NK-92 treated with Interleukin-12 subunit alpha and Interleukin-12 subunit beta, amount 100 ng/mL, for 24 hours (cell line): ENCODE measurements around the gene TMEM178B.
"Not testable (repeated sequence)": the region's sequence is repeated elsewhere in the genome, so short reads cannot be mapped to it uniquely, and the experiment has no call there.

ENCODE experiments used
- DNase-seq: peaks from one replicate; lab custom pipeline; 2025; lab: John Stamatoyannopoulos, UW

Gene TMEM178B

DNA sequence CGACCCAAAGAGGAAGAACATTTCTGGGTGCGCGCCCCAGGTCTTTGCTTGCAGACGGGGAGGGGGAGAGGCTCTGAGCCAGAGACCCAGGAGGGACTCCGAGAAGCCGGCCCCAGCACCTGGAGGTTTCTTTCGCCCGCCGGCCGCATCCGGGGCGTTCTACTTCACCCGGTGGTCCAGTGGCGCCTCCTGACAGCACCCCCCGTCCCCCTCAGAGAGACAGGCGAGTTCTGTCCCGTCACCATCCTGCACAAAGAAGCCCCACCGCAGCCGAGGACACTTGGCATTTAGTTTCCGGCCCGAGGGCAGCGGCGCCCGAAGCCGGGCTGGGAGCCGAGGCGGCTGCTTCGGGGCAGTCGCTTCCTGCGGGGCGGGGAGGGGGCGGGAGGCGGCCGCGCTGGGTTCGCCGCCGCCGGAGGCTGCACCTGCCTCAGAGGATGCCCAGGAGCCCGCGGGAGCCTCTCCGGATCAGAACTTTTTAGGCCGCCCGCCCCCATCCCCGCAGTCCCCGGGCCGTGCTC, at the start of gene TMEM178B:
Gene TMEM178B, plus strand, starts transcription at position 424 of the 521 bp plus-strand sequence.
- DNase-seq, result no peak

DNA sequence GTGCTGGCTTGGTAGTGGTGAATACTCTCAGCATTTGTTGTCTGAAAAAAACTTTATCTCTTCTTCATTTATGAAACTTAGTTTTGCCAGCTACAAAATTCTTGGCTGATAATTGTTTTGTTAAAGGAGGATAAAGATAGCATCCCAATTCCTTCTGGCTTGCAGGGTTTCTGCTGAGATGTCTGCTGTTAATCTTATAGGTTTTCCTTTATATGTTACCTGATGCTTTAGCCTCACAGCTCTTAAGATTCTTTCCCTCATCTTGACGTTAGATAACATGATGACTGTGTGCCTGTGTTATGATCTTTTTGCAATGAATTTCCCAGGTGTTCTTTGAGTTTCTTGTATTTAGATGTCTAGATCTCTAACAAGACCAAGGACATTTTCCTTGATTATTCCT, 49.2 kb upstream of the TMEM178B start:
- no peak for DNase-seq

DNA sequence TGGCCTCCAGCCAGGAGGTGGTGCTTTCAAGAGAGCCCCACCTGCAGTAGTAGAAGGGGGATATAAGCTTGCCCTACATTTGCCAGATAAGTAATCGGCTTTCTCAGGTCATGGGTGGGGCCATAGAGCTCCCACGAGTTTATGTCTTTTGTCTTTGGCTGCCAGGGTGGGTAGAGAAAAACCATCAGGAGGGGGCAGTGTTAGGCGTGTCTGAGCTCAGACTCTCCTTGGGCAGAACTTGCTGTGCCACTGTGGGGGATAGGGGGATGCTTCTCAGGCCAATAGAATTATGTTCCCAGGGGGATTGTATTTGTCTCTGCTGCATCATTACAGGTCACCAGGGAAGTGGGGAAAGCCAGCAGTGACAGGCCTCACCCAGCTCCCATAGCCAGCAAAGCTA, 46.8 kb upstream of the TMEM178B start:
- no peak for DNase-seq

DNA sequence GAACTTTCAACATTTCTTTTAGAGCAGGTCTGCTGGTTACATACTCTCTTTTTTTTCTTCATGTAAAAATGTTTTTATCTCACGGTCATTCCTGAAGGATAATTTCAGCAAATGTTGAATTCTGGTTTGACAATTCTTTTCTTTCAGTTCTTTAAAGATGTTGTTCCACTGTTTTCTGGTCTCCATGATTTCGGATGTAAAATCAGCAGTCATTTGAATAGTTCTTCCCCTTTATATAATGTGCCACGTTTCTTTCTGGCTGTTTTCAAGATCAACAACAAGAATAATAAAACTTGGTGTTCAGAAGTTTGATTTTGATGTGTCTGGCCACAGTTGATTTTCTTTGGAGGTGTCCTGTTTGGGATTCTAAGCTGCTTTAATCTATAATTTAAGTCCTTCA, 45.1 kb upstream of the TMEM178B start:
- DNase-seq, result no peak

DNA sequence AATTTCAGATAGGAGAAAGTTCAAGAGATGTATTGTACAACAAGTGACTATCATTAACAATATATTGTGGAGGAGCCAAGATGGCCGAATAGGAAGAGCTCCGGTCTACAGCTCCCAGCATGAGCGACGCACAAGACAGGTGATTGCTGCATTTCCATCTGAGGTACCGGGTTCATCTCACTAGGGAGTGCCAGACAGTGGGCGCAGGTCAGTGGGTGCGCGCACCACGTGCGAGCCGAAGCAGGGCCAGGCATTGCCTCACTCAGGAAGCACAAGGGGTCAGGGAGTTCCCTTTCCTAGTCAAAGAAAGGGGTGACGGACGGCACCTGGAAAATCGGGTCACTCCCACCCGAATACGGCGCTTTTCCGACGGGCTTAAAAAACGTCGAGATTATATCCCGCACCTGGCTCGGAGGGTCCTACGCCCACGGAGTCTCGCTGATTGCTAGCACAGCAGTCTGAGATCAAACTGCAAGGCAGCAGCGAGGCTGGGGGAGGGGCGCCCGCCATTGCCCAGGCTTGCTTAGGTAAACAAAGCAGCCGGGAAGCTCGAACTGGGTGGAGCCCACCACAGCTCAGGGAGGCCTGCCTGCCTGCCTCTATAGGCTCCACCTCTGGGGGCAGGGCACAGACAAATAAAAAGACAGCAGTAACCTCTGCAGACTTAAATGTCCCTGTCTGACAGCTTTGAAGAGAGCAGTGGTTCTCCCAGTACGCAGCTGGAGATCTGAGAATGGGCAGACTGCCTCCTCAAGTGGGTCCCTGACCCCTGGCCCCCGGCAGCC, 41.1 kb upstream of the TMEM178B start:
- not testable (repeated sequence) for DNase-seq

- not testable (repeated sequence) for DNase-seq
Measured at GRCh38 chr7:141038100-141038499, 35.8 kb upstream of the TMEM178B start.

DNA sequence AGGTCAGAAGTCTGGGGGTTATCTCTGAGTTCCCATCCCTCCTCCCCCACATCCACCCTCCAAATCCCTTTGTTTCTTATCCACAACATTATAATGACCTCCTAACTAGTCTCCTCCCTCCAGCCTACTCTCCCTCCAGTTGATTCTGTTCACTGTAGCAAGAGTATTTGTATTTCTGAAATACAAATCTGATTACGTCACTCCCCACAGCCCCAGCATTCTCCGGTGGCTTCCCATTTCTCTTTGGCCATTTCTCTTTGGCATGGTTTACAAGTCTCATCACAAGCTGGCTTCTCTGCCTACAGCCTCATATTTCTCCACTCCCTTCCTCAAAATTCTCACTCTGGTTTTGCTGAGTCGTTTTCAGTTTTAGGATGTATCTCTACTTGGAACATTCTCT, 34.5 kb upstream of the TMEM178B start:
- no peak for DNase-seq

GRCh38 chr7:141042222-141043193, 31.4 kb upstream of the TMEM178B start:
- DNase-seq, result no peak

DNA sequence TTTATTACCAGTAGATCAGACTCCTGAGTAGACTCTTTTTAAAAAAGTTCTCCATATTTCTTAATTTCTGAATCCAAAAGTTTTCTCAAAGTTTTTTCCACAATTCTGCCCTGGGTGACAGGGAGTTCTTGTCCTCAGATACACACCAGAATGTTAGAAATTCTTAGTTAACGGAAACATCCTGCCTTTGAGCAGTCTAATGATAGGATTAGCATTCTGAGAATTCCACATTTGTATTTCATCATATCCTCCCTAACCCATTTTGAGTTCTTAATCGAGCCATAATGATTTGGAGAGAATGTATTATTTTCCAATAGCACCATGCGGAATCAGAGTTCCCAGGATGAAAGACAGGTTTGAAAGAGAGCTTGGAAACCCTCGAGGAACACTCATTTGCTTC, 30.2 kb upstream of the TMEM178B start:
- DNase-seq, result no peak

- no peak for DNase-seq
Measured at GRCh38 chr7:141045126-141045841, 28.6 kb upstream of the TMEM178B start.

- no peak for DNase-seq
Measured at GRCh38 chr7:141045842-141046620, 27.8 kb upstream of the TMEM178B start.

- DNase-seq, result no peak
Measured at GRCh38 chr7:141053626-141054025, 20.2 kb upstream of the TMEM178B start.

DNA sequence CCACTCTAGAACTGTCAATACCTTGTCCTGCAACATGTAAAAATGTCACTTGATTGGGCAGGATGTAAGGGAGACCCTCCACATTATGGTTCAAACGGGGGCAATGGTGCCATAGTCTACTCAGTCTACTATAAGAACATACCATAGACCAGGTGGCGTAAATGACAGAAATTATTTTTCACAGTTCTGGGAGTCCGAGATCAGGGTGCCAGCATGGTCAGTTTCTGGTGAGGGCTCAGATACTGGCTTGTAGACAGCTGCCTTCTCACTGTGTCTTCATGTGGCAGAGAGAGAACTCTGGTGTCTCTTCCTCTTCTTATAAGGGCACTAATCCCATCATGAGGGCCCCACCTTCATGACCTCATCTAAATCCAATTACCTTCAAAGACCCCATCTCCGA, 18.7 kb upstream of the TMEM178B start:
- no peak for DNase-seq

GRCh38 chr7:141057788-141058187, 16.1 kb upstream of the TMEM178B start:
- no peak for DNase-seq

DNA sequence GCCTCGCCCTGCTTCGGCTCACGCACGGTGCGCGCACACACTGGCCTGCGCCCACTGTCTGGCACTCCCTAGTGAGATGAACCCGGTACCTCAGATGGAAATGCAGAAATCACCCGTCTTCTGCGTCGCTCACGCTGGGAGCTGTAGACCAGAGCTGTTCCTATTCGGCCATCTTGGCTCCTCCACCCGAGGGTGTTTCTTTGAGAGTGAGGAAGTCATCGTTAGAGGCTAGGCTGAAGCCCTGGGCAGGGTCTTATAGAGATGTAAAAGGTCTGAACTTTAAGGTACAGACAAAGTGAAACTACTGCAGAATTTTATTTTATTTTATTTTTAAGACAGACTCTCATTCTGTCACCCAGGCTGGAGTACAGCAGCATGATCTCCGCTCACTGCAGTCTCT, 6.0 kb upstream of the TMEM178B start:
- not testable (repeated sequence) for DNase-seq

DNA sequence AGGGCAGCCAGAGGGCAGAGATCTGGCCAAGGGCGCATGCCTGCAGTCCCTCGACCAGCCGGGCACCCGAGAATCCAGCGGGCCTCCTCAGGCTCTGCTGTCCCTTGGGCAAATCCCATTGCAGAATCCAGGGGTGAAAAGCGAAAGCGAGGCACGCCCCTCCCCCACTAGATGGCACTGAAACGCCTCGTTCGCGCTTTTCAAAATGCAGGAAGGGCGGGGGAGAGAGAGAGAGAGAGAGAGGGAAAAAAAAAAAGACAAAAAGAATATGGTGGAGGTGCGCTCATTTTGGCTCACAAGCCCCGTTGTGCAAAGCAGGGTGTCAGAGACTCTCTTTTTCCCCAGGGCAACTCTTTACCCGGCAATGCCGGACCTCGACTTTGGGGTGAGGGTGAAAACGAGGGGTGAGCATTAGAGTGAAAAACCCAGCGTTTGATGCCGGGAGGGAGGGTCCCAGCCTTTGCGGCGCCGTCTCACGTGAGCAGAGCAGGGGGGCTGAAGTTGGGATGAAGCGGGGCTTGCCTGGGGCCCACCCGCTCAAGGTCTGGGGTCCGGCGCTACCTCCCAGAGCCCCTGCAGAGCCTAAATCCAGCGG, 2.5 kb upstream of the TMEM178B start:
- no peak for DNase-seq

GRCh38 chr7:141071855-141072547, 1.9 kb upstream of the TMEM178B start:
- no peak for DNase-seq

- no peak for DNase-seq
Measured at GRCh38 chr7:141072548-141073172, 1.2 kb upstream of the TMEM178B start.

GRCh38 chr7:141073173-141073640, 657 bp upstream of the TMEM178B start:
- no peak for DNase-seq
